IPS-NIHi11 (cell line): ENCODE results near the gene MED9.

Experiments used
- DNase-seq: peaks from one replicate; pipeline ENCODE4 v3.0.0; 2012; ENCODE audit warnings: mixed read lengths, low spot score

Gene MED9

GRCh38 chr17:17491546-17491988 lies 14.8 kb downstream of the MED9 start:
- no peak for DNase-seq

- no peak for DNase-seq
Measured at GRCh38 chr17:17492085-17492484, 15.3 kb downstream of the MED9 start.

GRCh38 chr17:17492571-17492970 lies 15.8 kb downstream of the MED9 start:
- no peak for DNase-seq

GRCh38 chr17:17493249-17493985 lies 16.6 kb downstream of the MED9 start:
- DNase-seq, result no peak

GRCh38 chr17:17493986-17494466 lies 17.2 kb downstream of the MED9 start:
- DNase-seq, result no peak

GRCh38 chr17:17494499-17494869 lies 17.7 kb downstream of the MED9 start:
- DNase-seq, result no peak

GRCh38 chr17:17494870-17495535 lies 18.2 kb downstream of the MED9 start:
- no peak for DNase-seq

- no peak for DNase-seq
Measured at GRCh38 chr17:17495536-17496188, 18.9 kb downstream of the MED9 start.

- peak; percentile 96 for DNase-seq
Measured at GRCh38 chr17:17496189-17497064, 19.6 kb downstream of the MED9 start, which contains the start of gene RASD1. Gene RASD1, minus strand, starts transcription at chr17:17496395. Its CDS starts 214 bp downstream, at chr17:17496181.

- no peak for DNase-seq
Measured at GRCh38 chr17:17497065-17497844, 20.5 kb downstream of the MED9 start.

GRCh38 chr17:17497845-17498520 lies 21.2 kb downstream of the MED9 start:
- no peak for DNase-seq

GRCh38 chr17:17498606-17499301 lies 22.0 kb downstream of the MED9 start:
- no peak for DNase-seq

- no peak for DNase-seq
Measured at GRCh38 chr17:17499402-17500145, 22.8 kb downstream of the MED9 start.

GRCh38 chr17:17500999-17501605 lies 24.3 kb downstream of the MED9 start:
- DNase-seq, result no peak

- no peak for DNase-seq
Measured at GRCh38 chr17:17502741-17503565, 26.2 kb downstream of the MED9 start.

GRCh38 chr17:17503566-17504130 lies 26.8 kb downstream of the MED9 start:
- no peak for DNase-seq

GRCh38 chr17:17504341-17505140 lies 27.7 kb downstream of the MED9 start:
- no peak for DNase-seq
